Astrocyte of the cerebellum (primary cell): ENCODE measurements around the gene RTKN.

Experiments used
- DNase-seq: peaks from one replicate; pipeline ENCODE4 v3.0.0-alpha.2; 2011; ENCODE audit warnings: low read depth
- H3K4me3 ChIP-seq: 2 replicates; pipeline ENCODE4 v1.5.1; 2011; ENCODE audit warnings: mild to moderate bottlenecking, low read depth, low read length, moderate library complexity
- in situ Hi-C: cut with HindIII; loops from 2 replicates; pipeline ENCODE4 v1.10.0; 2017; ENCODE audit warnings: low sequenced_read_pairs
- TF ChIP-seq, protein P1 (sequence below): IDR thresholded peaks from 2 replicates; pipeline ENCODE4 v1.5.1; 2012; ENCODE audit warnings: low read length, low read depth, moderate library complexity, mild to moderate bottlenecking; ENCODE audit errors: missing control alignments

RTKN gene

DNA sequence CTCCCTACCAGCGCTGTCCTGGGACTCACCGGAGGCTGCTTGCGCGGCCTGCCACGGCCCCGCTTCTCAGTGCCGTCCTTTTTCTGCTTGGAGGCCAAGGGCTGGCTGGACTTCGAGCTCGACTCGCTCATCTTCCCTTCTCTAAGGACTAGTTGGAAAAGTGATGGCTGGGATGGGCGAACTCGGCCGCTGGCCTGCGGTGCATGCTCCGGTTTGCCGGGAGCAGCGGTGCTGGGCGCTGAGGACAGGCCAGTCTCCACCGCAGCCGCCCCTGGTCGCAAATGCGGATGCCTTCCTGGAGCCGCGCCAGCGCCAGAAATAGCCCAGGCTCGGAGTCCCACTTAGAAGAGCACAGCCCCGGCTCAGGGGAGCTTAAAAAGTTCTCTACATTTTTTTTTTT, 23.4 kb downstream of the RTKN start:
- DNase-seq = no peak
- no peak overlapping the region for H3K4me3 ChIP-seq
- TF ChIP-seq, protein P1, sequence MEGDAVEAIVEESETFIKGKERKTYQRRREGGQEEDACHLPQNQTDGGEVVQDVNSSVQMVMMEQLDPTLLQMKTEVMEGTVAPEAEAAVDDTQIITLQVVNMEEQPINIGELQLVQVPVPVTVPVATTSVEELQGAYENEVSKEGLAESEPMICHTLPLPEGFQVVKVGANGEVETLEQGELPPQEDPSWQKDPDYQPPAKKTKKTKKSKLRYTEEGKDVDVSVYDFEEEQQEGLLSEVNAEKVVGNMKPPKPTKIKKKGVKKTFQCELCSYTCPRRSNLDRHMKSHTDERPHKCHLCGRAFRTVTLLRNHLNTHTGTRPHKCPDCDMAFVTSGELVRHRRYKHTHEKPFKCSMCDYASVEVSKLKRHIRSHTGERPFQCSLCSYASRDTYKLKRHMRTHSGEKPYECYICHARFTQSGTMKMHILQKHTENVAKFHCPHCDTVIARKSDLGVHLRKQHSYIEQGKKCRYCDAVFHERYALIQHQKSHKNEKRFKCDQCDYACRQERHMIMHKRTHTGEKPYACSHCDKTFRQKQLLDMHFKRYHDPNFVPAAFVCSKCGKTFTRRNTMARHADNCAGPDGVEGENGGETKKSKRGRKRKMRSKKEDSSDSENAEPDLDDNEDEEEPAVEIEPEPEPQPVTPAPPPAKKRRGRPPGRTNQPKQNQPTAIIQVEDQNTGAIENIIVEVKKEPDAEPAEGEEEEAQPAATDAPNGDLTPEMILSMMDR = no peak
- in situ Hi-C loops = no loop called here

DNA sequence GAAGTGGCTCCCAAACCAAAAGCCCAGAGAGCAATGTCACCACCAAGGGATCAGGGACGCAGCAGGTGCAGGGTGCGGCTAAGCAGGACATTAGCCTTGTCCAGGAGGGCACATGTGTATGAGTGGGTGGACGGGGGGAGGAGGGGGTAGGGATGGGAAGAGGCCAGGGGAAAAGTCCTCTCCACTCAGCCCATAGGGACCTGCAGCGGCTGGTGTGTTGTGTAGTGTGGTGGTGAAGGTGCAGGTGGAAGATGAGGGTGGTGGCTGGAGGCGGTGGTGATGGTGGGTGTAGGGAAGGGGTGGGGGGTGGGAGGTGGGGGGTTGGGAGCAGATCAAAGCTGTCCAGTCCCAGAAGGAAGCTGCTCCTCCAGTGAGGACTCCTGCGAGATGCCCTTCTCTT, 24.0 kb downstream of the RTKN start:
- TF ChIP-seq, protein P1 = no peak
- in situ Hi-C loops = no loop called here
- no peak for DNase-seq
- no peak overlapping the region for H3K4me3 ChIP-seq

DNA sequence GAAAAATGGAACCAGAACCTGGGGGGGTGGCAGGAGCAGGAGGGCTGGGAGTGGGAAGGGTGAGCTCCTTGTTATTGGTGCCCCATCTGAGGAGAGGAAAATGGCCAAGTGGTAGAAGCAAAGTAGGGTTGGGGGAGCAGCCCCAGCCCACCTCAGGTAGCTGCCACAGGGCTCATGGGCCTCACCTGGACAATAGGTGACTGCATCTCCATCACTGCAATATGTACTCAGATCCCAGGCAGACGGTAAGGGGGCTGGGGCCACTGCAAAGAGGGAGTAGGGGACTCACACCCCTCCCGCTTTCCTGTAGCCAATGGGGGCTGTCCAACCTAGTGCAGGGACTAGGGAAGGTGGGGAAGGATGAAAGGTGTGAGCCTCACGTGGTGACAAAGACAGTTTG, 24.5 kb downstream of the RTKN start:
- no peak for DNase-seq
- no peak overlapping the region for H3K4me3 ChIP-seq
- in situ Hi-C loops = no loop called here
- TF ChIP-seq, protein P1 = no peak

DNA sequence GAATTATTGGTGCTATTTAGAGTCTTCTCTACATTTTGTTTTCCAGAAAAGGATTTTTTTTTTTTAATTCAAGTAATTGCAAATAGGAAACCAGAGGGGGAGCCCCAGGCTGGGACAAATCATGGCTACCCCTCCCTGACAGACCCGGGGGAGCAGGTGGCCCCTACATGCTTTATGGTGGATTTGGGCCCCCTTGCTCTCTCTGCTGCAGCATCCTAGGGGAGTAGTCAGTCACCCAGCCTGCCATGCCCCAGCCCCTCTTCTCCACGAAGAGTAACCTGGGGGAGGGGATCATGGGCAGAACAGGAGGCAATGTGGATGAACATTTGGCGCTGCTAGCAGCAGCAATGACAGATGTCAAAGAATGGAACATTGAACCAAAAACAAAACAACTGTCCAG, 25.0 kb downstream of the RTKN start:
- in situ Hi-C loops = no loop called here
- H3K4me3 ChIP-seq = no peak overlapping the region
- no peak for DNase-seq
- TF ChIP-seq, protein P1 = no peak

DNA sequence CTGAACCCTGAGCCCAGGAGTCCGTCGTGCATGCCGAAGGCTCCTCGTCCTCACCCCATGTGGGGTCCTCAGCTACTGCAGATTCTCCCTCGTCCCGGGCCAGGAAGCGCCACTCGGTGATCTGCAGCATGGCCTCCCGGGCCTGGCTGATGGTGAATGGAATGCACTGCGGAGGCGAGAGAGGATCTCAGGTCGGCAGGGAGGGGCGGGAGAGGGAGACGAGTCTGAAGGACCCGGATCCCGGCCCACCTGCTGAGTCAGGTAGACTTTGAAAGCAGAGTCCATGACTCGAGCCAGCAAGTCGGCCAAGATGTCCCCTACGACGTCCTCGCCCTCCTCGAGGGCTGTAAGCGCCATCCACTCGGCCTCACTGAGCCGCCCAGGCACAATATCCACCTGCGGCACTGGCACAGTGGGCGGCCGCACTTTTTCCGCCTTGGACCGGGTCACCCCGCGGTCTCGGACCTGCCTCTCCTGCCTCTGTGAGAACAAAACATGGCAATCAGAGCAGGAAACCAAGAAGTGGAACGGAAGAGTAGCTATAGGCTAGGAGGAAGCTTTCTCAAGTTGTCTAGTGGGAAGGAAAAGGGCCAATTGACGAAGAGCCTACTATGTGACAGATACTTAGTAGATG, 25.9 kb downstream of the RTKN start:
- DNase-seq = no peak
- peak overlapping the region; percentile 34 for H3K4me3 ChIP-seq
- in situ Hi-C loops = no loop called here
- TF ChIP-seq, protein P1 = no peak

DNA sequence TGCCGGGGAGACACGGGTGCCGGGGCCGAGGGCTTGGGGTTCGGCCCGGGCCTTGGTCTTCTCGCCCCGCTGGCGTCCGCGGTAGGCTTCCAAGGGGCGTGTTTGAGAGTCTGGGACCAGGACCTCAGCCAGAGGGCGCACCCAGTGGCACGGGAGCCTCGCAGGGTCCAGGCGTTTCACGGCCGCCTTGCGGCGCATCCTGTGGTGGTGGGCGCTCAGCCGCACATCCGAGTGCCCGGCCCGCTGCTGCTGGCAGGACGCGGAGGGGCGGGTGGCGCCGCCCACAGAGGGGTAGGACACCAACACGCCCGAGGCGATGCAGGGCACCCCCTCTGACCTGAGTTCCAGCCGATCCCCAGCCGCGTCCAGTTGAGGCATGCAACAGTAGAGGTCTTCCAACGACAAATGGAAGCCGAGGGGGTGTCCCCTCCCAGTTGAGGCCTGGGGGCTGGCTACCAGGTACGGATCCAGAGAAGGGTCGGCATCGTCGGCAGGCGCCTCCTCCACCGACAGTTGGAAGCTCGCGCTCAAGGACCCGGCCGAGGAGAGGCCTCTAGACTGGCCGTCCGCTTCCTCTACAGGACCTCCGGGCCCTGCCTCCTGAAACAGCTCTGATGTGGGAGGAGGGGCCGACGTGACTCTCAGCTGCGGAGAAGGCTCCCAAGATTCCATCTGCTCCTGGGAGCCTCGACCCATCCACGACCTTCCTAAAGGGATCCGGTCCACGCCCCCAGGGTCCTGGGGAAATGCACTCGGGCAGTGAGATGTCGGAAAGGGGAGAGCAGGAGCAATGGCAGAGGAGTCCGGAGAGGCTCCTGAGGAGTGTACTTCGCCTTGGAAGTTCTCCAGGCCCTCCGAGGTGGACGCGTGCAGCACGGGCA, 26.6 kb downstream of the RTKN start:
- DNase-seq = no peak
- in situ Hi-C loops = no loop called here
- TF ChIP-seq, protein P1 = peak; percentile 16
- H3K4me3 ChIP-seq = peak overlapping the region; percentile 34
